HG03354 (cell line): ENCODE results near the gene HCFC2.

Experiments used
- ATAC-seq: cut with Tn5 transposase; IDR thresholded peaks from one replicate; pipeline ENCODE4 v1.9.1; 2021; ENCODE audit warnings: mild to moderate bottlenecking; ENCODE audit not compliant: unreplicated experiment, poor library complexity, severe bottlenecking

HCFC2 gene

GRCh38 chr12:104147346-104147745, 83.0 kb downstream of the HCFC2 start:
- no peak for ATAC-seq

- ATAC-seq, result no peak
Observed at GRCh38 chr12:104150416-104150815, 86.1 kb downstream of the HCFC2 start.

- ATAC-seq, result no peak
Observed at GRCh38 chr12:104152685-104153241, 88.4 kb downstream of the HCFC2 start.

- no peak for ATAC-seq
Observed at GRCh38 chr12:104154286-104154685, 90.0 kb downstream of the HCFC2 start.

GRCh38 chr12:104154806-104155205, 90.5 kb downstream of the HCFC2 start:
- ATAC-seq, result no peak
